Skin of body (tissue), 2 donors: ENCODE measurements around the gene CCDC194. TPM values are rescaled to one million over a fixed set of nuclear protein-coding genes. Genes with fewer than 3 reads are reported as not detected.
"Not testable (repeated sequence)": the region's sequence is repeated elsewhere in the genome, so short reads cannot be mapped to it uniquely, and the experiment has no call there.

ENCODE experiments used
- DNase-seq: peaks from one replicate; lab custom pipeline; 2025; lab: John Stamatoyannopoulos, UW
- total RNA-seq: library from RNA; depleted of rRNA; stranded (reverse); fragments of >200 nt; gene quantifications from one replicate; pipeline ENCODE4 v1.2.3, GENCODE V29; 2014

Gene CCDC194
- total RNA-seq, 1 donor from 2014 or later: not detected

DNA sequence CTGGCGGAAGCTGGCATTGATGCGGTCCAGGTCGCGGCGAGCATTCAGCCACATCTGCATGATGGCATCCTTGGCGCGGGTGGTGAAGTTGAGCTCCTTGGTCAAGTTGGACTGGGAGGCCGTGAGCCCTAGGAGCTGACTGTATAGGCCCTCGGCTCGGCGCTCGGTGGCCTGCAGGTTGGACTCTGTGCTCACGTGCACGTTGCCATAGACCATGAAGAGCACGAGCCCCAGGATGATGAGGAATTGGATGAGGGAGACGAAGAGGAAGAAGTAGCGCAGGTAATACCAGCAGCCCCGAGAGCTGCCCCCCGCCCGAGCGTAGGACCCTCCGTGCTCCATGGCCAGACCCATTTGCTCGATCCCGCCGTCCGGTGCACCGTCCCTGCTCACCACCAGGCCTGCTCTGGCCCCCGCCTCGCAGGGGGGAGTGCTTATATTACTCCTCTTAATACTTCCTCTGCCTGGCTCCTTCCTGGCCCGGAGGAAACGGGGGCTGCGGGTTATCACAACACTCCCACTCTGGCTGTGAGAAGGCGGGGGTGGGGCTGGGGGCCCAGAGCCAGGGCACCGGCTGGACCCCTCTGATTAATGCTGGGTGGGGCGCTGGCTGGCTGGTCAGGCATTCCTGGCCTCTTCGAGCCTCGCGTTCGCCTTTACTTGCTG lies 16.9 kb downstream of the CCDC194 start, which contains the start of gene PLVAP:
Gene PLVAP (minus strand): TSS at position 408 of the 666 bp plus-strand sequence. CDS start 54 bp downstream, at position 354.
- DNase-seq: no peak

DNA sequence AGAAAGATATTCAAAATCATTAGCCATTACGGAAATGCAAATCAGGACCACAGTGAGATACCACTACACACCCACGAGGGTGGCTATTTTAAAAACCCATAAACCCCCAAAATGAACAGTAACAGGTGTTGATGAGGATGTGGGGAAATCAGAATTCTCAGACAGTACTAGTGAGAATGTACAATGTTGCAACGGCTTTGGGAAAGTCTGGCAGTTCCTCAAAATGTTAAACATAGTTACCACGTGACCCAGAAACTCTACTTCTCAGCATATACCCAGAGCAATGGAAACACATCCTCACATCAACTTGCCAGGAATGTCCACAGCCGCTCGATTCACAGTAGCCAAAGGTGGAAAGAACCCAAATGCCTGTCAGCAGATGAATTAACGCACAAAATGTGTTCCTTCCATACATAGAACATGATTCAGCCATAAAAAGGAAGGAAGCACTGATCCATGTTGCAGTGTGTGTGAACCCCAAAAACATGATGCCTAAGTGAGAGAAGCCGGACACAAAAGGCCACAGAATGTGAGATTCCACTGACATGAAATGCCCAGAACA lies 23.9 kb downstream of the CCDC194 start:
- peak; percentile 20 for DNase-seq

DNA sequence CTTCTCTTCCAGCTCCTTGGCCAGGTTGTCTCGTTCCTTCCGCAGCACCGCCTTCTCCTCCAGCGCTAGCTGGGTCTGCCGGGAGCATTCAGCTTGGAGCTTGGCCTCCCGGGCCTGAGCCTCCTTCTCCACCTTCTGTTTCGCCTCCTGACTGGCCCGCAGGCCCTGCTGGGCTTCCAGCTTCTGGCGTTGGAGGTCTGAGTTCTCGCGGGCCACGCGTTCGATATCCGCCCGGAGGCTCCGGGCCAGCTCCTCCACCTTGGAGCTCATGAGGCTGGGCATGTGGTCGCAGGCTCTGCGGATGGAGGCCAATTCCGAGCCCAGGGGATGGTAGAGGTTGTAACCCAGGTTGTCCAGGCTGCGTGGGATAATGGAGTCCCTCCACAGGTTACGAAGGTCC lies 28.6 kb downstream of the CCDC194 start:
- no peak for DNase-seq

DNA sequence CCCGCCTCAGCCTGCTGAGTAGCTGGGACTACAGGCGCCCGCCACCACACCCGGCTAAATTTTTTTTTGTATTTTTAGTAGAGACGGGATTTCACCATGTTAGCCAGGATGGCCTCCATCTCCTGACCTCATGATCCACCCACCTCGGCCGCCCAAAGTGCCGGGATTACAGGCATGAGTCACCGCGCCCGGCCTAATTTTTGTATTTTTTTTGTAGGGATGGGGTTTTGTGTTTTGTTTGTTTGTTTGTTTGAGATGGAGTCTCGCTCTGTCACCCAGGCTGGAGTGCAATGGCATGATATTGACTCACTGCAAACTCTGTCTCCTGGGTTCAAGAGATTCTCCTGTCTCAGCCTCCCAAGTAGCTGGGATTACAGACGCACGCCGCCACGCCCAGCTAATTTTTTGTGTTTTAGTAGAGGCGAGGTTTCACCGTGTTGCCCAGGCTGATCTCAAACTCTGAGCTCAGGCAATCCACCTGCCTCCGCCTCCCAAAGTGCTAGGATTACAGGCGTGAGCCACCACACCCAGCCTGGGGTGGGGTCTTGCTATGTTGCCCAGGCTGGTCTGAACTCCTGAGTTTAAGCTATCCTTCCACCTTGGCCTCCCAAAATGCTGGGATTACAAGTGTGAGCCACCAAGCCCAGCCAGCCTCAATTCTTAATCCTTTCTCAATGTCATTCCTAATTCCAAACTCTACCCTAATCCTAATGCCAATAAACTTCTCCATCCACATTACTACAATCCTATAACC lies 30.0 kb downstream of the CCDC194 start:
- not testable (repeated sequence) for DNase-seq

DNA sequence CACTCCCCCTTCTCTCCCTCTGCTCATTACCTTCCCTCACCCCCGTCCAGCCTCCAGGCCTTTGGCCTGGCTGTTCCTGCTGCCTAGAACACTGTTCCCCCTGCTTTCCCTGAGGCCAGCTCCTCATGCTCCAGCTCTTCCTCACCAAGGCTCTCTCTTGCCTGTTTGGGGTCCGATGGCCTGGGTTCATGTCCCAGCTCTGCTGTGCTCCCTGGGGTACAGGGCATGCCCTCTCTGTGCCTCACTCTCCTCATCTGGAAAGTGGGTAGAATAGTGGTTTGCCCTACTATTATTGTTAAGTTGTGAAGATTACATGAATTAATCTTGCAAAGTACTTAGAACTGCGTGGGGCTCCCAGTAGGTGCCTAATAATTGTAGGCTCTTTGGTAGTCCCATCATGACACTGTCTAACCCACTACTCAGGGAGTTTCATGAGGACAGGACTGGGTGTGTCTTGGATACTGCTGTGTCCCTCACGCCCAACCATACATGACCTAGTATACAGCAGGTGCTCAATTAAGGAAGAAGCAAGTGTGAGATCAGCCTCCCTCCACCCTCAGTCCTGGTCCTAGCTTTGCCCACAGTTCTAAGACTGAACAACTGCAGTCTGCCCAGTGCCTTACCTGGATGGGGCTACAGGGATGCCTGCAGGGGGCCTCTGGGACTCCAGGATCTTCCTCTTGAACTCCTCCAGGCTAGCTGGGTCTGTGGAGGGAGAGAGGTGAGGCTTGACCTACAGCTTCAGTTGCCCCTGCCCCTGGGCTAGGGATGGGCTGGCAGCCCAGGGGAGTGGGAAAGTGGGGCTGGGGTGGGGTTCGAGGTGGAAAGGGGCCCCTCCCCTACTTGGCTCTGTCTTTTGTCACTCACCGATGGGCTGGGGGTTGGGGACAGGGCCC lies 33.8 kb downstream of the CCDC194 start:
- DNase-seq: no peak

DNA sequence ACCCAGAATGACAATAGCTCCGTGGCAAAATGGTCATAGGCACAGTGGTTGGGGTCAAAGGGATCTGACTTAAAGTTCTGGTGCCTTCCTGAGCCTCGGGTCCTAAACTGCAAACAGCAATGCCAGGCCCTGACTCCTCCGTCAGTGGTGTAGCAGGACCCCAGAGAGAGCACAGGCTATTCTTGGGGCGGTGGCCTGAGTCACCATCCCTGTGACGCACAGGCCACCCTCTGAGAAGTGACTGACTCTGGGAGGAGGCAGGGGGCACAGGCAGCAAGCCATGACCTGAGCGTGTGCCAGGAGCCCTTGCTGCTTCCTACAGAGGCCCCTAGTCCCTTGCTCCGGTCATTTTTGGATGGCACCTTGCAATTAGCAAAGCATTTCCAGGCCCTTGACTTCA lies 35.6 kb downstream of the CCDC194 start:
- no peak for DNase-seq

DNA sequence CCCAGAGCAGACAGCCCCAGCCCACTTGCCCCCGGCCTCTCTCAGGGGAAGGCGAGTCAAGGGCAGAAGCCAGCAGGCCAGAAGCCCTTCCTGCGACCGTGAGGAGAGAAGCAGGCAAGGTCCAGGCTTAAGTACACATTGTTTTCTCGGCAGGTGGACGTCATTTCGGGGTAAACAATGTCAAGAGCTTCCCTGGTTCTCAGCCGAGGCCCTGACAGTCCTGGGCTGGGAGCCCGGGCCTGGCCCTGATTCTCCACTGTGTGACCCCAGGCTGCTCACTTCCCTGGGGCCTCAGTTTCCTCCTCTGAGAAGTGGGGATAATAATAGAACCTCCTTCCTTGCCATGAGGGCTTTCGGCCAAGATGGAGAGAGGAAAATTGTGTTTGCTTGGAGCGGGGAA lies 36.3 kb downstream of the CCDC194 start:
- DNase-seq: no peak

DNA sequence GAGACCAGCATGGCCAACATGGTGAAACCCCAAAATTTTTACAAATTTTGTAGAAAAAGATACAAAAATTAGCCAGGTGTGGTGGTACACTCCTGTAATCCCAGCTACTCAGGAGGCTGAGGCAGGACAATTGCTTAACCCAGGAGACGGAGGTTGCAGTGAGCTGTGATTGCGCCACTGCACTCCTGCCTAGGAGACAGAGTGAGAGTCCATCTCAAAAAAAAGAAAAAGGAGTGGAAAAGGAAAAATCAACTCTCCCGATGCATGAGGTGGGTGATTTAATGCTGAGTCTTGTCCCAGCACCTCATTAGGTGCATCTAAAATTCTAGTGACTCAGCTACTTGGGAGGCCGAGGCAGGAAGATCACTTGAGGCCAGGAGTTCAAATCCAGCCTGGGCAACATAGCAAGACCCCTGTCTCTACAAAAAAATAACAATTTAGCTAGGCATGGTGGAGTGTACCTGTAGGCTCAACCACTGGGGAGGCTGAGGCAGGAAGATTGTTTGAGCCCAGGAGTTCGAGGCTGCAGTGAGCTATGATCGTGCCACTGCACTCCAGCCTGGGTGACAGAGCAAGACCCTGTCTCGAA lies 36.8 kb downstream of the CCDC194 start:
- DNase-seq: no peak

DNA sequence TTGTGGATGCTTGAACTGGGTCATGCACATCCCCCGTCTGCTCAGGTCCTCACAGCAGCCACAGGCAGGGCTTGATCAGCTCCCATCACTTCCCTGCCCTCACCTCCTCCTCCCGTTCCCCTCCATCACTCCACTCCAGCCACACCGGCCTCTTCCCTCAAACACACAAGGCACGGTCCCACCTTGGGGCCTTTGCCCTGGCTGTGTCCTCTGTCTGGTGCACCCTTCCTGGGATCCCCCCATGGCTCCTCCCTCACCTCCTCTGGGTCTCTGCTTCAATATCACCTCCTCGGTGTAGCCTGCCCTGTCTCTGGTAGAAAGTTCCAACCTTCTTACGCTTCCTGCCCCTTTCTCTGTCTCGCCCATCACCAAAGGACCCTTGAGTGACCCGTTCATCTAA lies 40.6 kb downstream of the CCDC194 start:
- DNase-seq: no peak

DNA sequence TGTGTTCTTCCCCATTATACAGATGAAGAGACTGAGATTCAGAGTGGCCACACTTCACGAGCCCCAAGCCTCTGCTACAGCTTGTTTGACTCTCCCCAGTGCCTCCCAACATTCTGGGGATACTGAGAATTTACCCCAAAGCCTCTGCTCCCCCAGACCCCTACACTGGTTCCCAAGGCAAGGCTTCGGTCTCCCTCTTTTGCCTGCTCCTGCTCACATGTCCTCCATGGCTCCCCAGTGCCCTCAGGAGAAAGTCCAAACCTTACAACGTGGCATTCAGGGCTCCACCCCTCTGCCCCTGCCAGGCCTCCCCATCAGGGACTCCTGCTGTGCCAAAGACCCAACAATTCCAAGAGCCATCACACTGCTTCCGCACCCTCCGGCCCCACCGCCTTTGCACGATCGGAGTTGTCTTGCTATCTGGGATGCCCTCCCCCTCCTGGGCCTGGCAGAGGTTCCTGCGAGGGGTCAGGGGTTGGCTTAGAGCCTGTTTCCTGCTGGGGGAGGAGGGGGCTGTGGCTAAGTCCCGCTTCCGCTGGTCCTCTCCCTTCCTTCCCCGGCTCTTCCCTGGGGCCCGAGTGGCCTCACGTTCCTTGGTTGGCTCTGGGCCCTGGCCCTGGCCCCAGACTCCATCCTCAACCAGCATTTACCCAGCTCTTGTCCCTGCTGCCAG lies 41.3 kb downstream of the CCDC194 start:
- DNase-seq: no peak

DNA sequence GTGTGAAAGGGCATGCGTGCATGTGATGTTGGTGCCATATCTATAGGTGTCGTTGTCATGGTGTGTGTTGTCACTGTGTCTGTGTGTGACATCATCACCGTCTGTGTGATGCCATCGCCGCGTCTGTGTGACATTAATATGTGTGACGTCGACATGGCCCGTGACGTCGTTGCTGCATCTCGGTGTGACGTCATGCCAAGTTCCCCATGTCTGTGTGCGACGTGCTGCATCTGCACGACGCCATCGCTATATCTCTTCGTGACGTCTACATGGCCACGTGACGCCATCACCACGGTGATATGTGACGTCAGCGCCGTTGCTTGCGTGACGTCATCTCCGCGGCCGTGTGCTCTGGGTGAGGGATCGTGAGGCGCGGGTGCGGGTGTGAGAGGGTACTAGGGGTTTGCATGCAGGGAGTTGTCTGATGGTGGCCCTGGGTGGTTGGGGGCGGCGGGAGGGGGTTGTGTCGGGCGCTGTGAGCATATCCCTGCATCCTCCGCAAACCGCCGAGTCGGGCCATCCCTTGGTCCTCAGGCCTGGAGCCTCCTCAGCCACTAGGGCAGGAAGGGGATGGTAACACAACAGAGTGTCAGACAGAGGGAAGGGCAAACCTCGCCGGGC lies 42.1 kb downstream of the CCDC194 start:
- DNase-seq: no peak

DNA sequence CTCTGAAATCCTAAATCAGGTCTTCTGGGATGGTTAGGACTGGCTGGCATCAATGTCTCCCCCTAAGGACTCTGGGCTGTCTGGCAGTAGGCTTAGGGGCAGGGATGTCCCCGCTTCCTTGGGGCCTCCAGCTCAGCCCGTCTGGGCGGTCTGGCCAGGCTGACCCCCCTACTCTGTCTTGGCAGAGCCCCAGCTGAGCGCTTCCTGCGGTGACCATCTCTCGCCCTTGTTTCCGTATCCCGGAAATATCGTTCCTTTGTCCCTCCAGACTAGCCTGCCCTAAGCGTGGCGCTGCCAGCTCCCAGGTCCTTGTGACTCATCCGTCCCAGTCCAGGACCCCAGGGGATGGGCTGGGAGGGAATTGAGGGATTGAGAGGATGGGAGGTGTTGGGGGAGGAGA lies 45.3 kb downstream of the CCDC194 start:
- peak; percentile 74 for DNase-seq

DNA sequence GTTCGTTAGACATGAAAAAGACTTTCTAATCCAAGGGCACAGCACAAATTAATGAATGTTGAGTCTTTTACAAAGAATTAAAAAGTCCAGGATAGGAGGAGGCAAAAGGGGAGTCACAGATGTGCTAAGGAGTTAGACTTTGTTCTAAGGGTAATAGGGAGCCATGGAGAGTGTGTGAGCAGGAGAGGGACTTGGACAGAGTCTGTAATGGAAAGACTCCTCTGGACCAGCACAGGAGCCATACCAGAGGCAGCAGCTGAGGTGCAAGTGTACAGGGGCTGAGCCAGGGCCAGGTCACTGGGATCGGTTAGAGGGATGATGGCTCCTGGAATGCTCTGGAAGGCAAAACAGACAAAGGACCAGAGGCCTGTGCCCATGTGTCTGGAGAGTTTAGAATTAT lies 46.1 kb downstream of the CCDC194 start:
- DNase-seq: no peak

DNA sequence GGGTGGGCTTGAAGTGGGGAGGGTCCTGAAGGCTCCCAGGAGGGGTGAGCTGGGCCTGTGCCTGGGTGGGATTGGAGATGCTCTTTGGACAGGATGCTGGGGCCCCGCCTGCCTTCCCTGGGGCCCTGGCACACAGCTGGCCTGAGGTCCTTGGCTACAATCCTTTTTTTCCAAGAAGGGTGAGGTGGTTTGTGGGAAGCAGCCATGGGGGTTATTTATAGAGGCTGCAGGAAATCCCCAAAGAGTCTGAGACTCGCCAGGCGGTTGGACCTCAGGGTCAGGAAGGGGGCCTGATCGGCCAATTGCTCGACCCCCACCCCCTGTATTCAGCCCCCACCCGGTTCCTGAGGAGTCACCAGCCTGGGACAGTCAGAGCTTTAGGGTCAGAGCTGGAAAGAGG lies 46.6 kb downstream of the CCDC194 start:
- DNase-seq: peak; percentile 39

DNA sequence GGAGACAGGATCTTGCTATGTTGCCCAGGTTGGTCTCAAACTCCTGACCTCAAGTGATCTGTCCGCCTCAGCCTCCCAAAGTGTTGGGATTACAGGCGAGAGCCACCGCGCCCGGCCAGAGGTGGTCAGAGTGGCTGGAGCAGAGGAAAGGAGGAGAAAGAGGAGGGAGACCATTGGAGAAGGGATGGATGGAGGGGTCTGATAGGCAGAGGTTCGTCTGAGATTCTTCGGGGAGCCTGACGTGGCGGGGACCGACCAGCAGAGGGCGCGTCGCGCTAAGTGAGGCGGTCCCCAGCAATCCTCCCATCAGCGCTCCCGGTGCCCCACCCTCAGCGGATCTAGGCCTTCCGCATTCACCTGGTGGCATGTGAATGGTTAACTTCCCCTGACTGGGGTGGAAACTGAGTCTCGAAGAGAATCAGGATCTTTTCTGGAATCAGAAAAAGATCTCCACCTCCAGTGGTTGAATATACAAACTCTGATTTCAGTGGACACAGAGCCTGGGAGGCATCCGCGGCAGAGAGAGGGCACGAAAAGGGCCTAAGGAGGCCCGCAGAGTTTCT lies 47.8 kb downstream of the CCDC194 start:
- DNase-seq: peak; percentile 24

DNA sequence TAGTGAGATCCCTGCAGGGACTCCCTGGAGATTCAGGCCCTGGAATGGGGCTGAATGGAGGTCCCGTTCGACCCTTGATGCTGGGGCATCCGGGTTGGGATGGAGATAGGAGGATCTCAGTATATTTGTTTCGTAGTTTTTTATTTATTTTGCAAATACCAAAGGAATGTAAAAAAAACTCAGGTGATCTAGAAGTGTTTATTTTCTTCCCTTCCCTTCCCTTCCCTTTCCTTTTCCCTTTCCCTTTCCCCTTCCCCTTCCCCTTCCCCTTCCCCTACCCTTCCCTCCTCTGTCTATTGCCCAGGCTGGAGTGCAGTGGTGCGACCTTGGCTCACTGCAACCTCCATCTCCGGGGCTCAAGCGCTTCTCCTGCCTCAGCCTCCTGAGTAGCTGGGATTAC lies 52.2 kb downstream of the CCDC194 start:
- DNase-seq: no peak

DNA sequence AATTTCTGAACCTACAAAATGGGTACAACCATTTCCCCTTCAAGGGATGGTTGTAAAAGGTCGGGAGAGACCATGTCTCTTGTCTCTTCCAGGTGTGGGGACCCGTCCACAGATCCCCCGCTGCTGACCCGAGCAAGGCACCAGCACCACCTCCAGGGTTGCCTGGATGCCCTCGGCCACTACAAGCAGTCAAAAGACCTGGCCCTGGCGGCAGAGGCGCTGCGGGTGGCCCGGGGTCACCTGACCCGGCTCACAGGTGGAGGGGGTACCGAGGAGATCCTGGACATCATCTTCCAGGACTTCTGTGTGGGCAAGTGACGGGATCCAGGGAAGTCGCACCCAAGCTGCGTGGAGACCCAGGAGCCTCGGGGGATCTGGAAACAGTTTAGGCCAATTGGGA lies 52.6 kb downstream of the CCDC194 start:
- no peak for DNase-seq

DNA sequence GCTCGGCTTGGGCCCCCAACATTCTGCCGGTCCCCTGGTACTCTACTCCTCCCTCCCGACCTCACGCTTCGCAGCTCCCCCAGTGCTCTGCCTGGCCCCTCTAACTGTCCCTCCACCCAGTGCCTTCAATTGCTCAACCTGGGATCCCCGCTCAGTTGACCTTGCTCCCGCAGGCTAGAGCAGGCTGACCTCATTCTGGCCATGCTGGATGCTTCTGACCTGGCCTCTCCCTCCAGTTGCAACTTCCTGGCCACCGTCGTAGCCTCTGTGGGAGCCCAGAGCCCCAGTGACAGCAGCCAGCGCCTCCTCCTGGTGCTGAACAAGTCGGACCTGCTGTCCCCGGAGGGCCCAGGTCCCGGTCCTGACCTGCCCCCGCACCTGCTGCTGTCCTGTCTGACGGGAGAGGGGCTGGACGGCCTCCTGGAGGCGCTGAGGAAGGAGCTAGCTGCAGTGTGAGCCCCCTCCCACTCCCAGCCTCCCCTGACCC lies 53.1 kb downstream of the CCDC194 start:
- no peak for DNase-seq
